ENCODE data around the gene FUBP1. TPM values are rescaled to one million over a fixed set of nuclear protein-coding genes. Genes with fewer than 3 reads are reported as not detected.

Gene FUBP1
- total and polyA plus RNA-seq, 2 of the 8 experiments (the other 6 are each of a cell fraction or from before 2014, with no cell fraction given): 184 to 201 TPM

GRCh38 chr1:77978293-77978968 is 441 bp downstream of the FUBP1 start (continued):
- TF ChIP-seq CTBP2 (IDR thresholded peaks at IDR 0.05; ENCODE audit: borderline replicate concordance, insufficient read depth, insufficient read length, low read length) (no peak), KDM1A (IDR thresholded peaks at IDR 0.05; ENCODE audit: borderline replicate concordance, low read length) (no peak), EP300 (IDR thresholded peaks at IDR 0.05; ENCODE audit: borderline replicate concordance in 1 of 2, low read depth in 2 of 2, low read length in 2 of 2) (0 out of 3 replicates have a peak, but pooled peaks of 1 of the 2 experiments have one; percentile 21), NANOG (IDR thresholded peaks at IDR 0.05; ENCODE audit: insufficient read depth, low read depth, low read length, poor library complexity, severe bottlenecking) (no peak), EZH2 (IDR thresholded peaks at IDR 0.05; ENCODE audit: low read depth, low read length, severe bottlenecking) (no peak), HDAC2 (IDR thresholded peaks at IDR 0.05; ENCODE audit: borderline replicate concordance in 1 of 2, low read depth in 2 of 2, low read length in 2 of 2) (0 out of 4 replicates have a peak, but pooled peaks of 1 of the 2 experiments have one; percentile 22), SAP30 (IDR thresholded peaks at IDR 0.05; ENCODE audit: insufficient read depth, insufficient replicate concordance, low read length) (peak; percentile 48), SRF (IDR thresholded peaks at IDR 0.05; ENCODE audit: low read depth, low read length) (no peak), RFX5 (IDR thresholded peaks at IDR 0.05; ENCODE audit: borderline replicate concordance, low read depth, low read length) (no peak)

All from H1 (cell line).